Upper lobe of left lung (tissue), 4 donors: ENCODE data around the gene PARK7.

Experiments
- POLR2A ChIP-seq, 4 donors: fragments of 450-650 bp; IDR thresholded peaks; one replicate each; pipeline ENCODE4 v1.5.1; 2016 to 2017; ENCODE audit warnings: antibody characterized with exemption in 4 of 4, mild to moderate bottlenecking in 2 of 4
- TF ChIP-seq, protein P1 (sequence below), 6 experiments: fragments of 450-650 bp in 4 of 6; fragments of 200-600 bp in 2 of 6; sonication (generic) in 2 of 6; IDR thresholded peaks; one replicate each; pipeline ENCODE4 v1.5.1; 2016 to 2019; ENCODE audit warnings: antibody characterized with exemption in 6 of 6

DNA sequence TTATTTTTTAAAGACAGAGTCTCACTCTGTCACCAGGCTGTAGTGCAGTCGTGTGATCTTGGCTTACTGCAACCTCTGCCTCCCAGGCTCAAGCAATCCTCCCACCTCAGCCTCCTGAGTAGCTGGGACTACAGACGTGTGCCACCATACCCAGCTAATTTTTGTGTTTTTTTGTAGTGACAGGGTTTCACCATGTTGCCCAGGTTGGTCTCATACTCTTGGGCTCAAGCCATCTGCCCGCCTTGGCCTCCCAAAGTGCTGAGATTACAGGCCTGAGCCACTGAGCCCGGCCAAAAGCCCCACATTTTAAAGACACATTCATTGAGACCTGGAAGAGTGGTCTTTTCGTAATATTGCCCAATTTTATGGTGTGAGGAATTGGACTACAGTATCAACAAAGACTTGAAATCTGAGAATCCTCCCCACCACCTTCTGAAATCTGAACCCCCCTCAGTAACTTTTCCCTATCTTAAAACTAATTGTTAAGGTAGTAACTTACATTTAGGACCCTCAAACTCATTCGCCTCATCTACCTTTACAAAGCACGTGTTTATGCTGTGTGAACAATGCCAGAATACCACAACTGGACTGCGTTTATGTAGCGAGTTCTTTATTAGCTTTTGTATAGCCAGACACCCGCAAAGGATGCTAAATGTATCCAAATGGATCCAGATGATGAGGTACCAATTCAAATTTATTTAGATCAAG, 61.9 kb downstream of the PARK7 start:
- TF ChIP-seq, protein P1, sequence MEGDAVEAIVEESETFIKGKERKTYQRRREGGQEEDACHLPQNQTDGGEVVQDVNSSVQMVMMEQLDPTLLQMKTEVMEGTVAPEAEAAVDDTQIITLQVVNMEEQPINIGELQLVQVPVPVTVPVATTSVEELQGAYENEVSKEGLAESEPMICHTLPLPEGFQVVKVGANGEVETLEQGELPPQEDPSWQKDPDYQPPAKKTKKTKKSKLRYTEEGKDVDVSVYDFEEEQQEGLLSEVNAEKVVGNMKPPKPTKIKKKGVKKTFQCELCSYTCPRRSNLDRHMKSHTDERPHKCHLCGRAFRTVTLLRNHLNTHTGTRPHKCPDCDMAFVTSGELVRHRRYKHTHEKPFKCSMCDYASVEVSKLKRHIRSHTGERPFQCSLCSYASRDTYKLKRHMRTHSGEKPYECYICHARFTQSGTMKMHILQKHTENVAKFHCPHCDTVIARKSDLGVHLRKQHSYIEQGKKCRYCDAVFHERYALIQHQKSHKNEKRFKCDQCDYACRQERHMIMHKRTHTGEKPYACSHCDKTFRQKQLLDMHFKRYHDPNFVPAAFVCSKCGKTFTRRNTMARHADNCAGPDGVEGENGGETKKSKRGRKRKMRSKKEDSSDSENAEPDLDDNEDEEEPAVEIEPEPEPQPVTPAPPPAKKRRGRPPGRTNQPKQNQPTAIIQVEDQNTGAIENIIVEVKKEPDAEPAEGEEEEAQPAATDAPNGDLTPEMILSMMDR (IDR thresholded peaks at IDR 0.05): no peak
- TF ChIP-seq POLR2A (IDR thresholded peaks at IDR 0.05): peak in 1 of 4 donors; percentile 11
